ENCODE results near the gene MECP2. TPM values are rescaled to one million over a fixed set of nuclear protein-coding genes. Genes with fewer than 3 reads are reported as not detected.

The MECP2 gene
- total RNA-seq, 1 experiment from 2014 or later, result 69.9 TPM

DNA sequence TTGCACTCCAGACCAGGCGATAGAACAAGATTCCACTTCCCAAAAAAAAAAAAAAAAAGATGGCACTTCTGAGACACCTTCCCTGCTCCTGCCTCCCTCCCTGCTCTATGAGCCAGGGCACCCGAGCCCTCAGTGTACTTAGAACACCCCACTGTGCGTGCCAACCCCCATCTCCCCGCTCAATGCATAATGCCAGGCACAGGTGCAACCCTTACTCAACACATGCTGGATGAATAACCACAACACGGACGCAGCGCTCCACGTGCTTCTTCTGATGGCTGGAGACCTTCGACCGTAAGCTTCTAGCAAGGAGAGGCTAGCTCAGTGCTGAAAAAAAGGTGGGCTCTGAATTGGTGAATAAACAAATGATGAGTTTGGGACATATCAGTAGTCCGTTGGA lies 57.9 kb downstream of the MECP2 start:
- Mint-ChIP-seq H3K9me3 (ENCODE audit: low read depth, unreplicated experiment) (no peaks in the 10 kb centered on the region), H3K36me3 (ENCODE audit: insufficient read depth, unreplicated experiment) (peaks cover 39% of the 10 kb centered on the region), H3K4me1 (ENCODE audit: low read depth, unreplicated experiment) (peaks cover 10% of the 10 kb centered on the region), H3K27me3 (ENCODE audit: unreplicated experiment) (no peaks in the 10 kb centered on the region), H3K4me3 (ENCODE audit: low read depth, unreplicated experiment) (no peak overlapping the region), H3K27ac (ENCODE audit: unreplicated experiment) (peak overlapping the region; percentile 14)
- CTCF ChIA-PET, result no interaction called here
- TF ChIP-seq, protein P1, sequence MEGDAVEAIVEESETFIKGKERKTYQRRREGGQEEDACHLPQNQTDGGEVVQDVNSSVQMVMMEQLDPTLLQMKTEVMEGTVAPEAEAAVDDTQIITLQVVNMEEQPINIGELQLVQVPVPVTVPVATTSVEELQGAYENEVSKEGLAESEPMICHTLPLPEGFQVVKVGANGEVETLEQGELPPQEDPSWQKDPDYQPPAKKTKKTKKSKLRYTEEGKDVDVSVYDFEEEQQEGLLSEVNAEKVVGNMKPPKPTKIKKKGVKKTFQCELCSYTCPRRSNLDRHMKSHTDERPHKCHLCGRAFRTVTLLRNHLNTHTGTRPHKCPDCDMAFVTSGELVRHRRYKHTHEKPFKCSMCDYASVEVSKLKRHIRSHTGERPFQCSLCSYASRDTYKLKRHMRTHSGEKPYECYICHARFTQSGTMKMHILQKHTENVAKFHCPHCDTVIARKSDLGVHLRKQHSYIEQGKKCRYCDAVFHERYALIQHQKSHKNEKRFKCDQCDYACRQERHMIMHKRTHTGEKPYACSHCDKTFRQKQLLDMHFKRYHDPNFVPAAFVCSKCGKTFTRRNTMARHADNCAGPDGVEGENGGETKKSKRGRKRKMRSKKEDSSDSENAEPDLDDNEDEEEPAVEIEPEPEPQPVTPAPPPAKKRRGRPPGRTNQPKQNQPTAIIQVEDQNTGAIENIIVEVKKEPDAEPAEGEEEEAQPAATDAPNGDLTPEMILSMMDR (IDR thresholded peaks at IDR 0.05; ENCODE audit: unreplicated experiment), result no peak
- DNase-seq, result no peak
- BruUV-seq (replicated peaks), result no TSS peak
- intact Hi-C loops (cut with micrococcal nuclease; ENCODE audit: unreplicated experiment), result no loop called here

DNA sequence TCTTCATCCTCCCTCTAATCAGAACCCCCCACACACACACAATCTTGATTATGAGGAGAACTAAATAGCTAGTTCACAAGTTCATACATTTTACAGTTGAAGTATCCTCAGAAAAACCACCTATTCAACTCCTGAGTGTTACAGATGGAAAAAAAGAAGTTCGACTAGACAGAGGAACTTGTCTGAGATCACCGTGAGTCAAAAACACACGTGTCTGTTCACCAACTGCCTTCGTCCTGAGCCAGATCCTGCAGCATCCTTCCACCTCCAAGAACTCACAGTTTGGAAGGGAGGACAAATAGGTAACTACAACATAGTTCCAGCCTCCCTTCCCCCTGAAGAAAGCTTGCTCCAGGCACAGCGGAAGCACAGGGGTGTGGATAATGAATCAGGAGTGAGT lies 58.9 kb downstream of the MECP2 start:
- intact Hi-C loops (cut with micrococcal nuclease; ENCODE audit: unreplicated experiment), result no loop called here
- TF ChIP-seq, protein P1 (IDR thresholded peaks at IDR 0.05; ENCODE audit: unreplicated experiment), result no peak
- Mint-ChIP-seq H3K27me3 (ENCODE audit: unreplicated experiment) (no peaks in the 10 kb centered on the region), H3K4me1 (ENCODE audit: low read depth, unreplicated experiment) (peaks cover 10% of the 10 kb centered on the region), H3K27ac (ENCODE audit: unreplicated experiment) (no peak overlapping the region), H3K36me3 (ENCODE audit: insufficient read depth, unreplicated experiment) (peaks cover 39% of the 10 kb centered on the region), H3K4me3 (ENCODE audit: low read depth, unreplicated experiment) (no peak overlapping the region), H3K9me3 (ENCODE audit: low read depth, unreplicated experiment) (no peaks in the 10 kb centered on the region)
- CTCF ChIA-PET, result no interaction called here
- no TSS peak for BruUV-seq (replicated peaks)
- DNase-seq, result no peak

DNA sequence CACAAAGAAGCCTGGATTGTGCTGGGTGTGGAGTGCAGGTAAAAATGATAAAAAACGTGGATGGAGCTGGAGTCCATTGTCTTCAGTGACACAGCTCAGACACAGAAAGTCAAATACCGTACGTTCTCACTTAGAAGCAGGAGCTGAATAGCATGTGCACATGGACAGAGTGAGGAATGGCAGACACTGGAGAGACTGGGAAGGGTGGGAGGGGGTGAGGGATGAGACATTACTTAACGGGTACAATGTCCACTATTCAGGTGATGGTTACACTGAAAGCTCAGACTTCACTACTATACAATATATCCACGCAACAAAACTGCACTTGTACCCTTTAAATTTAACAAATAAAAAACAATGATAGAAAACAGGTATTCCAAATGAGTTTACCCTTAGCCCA lies 59.8 kb downstream of the MECP2 start:
- Mint-ChIP-seq H3K4me1 (ENCODE audit: low read depth, unreplicated experiment) (peaks cover 10% of the 10 kb centered on the region), H3K9me3 (ENCODE audit: low read depth, unreplicated experiment) (no peaks in the 10 kb centered on the region), H3K27ac (ENCODE audit: unreplicated experiment) (no peak overlapping the region), H3K36me3 (ENCODE audit: insufficient read depth, unreplicated experiment) (peaks cover 39% of the 10 kb centered on the region), H3K4me3 (ENCODE audit: low read depth, unreplicated experiment) (no peak overlapping the region), H3K27me3 (ENCODE audit: unreplicated experiment) (no peaks in the 10 kb centered on the region)
- intact Hi-C loops (cut with micrococcal nuclease; ENCODE audit: unreplicated experiment), result no loop called here
- TF ChIP-seq, protein P1 (IDR thresholded peaks at IDR 0.05; ENCODE audit: unreplicated experiment), result no peak
- no peak for DNase-seq
- no TSS peak for BruUV-seq (replicated peaks)
- CTCF ChIA-PET, result no interaction called here

DNA sequence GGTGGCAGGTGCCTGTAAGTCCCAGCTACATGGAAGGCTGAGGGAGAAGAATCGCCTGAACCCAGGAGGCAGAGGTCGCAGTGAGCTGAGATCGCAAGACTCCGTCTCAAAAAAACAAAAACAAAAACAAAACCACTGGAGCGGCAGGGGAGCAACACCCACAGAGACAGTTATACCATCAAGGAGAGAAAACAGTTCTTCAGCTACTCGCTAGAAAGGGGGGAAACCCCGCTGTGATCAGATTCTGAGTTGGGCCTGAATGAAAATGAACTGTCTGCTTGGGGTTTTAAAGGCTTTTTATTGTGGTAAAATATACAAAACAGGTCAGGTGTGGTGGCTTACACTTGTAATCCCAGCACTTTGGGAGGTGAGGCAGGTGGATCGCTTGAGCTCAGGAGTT lies 61.0 kb downstream of the MECP2 start:
- no peaks in the 10 kb centered on the region for H3K27me3 Mint-ChIP-seq (ENCODE audit: unreplicated experiment)
- peaks cover 46% of the 10 kb centered on the region for H3K36me3 Mint-ChIP-seq (ENCODE audit: insufficient read depth, unreplicated experiment)
- H3K9me3 Mint-ChIP-seq (ENCODE audit: low read depth, unreplicated experiment), result no peaks in the 10 kb centered on the region
- peaks cover 10% of the 10 kb centered on the region for H3K4me1 Mint-ChIP-seq (ENCODE audit: low read depth, unreplicated experiment)
- CTCF ChIA-PET, result no interaction called here
- DNase-seq, result no peak
- no peak overlapping the region for H3K27ac Mint-ChIP-seq (ENCODE audit: unreplicated experiment)
- no TSS peak for BruUV-seq (replicated peaks)
- H3K4me3 Mint-ChIP-seq (ENCODE audit: low read depth, unreplicated experiment), result no peak overlapping the region
- intact Hi-C loops (cut with micrococcal nuclease; ENCODE audit: unreplicated experiment), result no loop called here
- TF ChIP-seq, protein P1 (IDR thresholded peaks at IDR 0.05; ENCODE audit: unreplicated experiment), result no peak

DNA sequence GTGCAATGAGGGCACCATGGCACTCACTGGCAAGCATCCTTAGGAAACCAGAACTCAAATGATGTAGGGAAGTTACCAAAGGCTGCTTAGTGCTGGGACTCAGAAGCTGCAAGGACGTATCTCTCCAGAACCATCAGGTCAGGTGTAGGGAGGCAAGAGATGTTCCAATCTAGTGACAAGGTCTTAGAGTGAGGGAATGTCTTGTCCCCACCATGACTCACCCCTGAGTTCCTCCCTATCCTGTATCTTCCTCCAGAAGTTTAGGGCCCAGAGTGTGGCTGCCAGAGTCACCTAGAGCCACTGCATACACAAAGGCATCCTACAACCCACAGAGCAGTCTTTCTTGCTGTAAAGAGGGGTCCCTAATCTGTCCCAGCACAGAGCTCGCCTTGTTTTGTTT lies 63.7 kb downstream of the MECP2 start:
- no peak overlapping the region for H3K27ac Mint-ChIP-seq (ENCODE audit: unreplicated experiment)
- no TSS peak for BruUV-seq (replicated peaks)
- no peaks in the 10 kb centered on the region for H3K9me3 Mint-ChIP-seq (ENCODE audit: low read depth, unreplicated experiment)
- TF ChIP-seq, protein P1 (IDR thresholded peaks at IDR 0.05; ENCODE audit: unreplicated experiment), result no peak
- no peak for DNase-seq
- H3K4me3 Mint-ChIP-seq (ENCODE audit: low read depth, unreplicated experiment), result no peak overlapping the region
- peaks cover 39% of the 10 kb centered on the region for H3K36me3 Mint-ChIP-seq (ENCODE audit: insufficient read depth, unreplicated experiment)
- intact Hi-C loops (cut with micrococcal nuclease; ENCODE audit: unreplicated experiment), result no loop called here
- no peaks in the 10 kb centered on the region for H3K27me3 Mint-ChIP-seq (ENCODE audit: unreplicated experiment)
- no peaks in the 10 kb centered on the region for H3K4me1 Mint-ChIP-seq (ENCODE audit: low read depth, unreplicated experiment)
- CTCF ChIA-PET, result no interaction called here

All from Calu3 (cell line).